Activated CD4-positive, CD25-positive, alpha-beta regulatory T cell (primary cell): Measurements from ENCODE around the gene ZDHHC7.
A peak's percentile ranks its signal among the peaks of the same experiment; 100 is the strongest.
"Not testable (repeated sequence)": the region's sequence is repeated elsewhere in the genome, so short reads cannot be mapped to it uniquely, and the experiment has no call there.

Source experiments
- DNase-seq, 4 experiments: peaks; one replicate each; lab custom pipeline; 2025; lab: John Stamatoyannopoulos, UW

ZDHHC7 gene

DNA sequence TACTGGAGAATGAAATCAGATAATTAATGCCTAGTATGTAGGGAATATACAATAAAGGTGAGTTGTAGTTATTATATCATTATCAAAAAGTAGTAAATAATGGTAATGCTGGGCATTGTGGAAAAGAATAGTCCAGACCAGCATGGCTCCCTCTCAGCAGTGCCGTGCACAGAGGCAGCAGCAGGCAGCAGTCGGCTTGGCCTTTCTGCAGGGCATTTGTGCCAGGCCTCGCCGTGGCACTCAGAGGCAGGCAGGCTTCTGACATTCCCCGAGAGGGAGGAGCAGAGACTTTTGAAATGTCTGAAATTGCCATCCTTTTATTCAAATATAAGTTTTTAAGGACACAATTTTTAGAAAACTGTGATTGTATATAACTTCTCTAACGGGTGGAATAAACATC, 31.3 kb upstream of the ZDHHC7 start:
- no peak for DNase-seq

DNA sequence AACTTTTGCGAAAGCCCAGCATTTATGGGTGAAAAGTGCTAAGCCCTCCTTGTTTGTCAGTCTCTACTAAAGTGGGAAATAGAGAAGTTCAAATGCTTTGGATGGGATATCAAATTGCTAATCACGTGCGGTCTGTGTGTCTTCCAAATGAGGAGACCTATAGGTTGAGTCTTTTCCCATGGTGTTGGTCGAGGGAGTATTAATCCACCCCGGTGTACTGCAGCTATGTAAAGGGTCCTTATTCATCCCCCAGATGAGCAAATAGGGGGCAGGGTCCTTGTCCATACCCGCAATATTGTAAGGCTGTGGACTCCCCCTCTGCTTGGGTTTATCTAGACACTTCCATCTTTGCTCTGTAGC, 30.8 kb upstream of the ZDHHC7 start:
- DNase-seq = no peak

DNA sequence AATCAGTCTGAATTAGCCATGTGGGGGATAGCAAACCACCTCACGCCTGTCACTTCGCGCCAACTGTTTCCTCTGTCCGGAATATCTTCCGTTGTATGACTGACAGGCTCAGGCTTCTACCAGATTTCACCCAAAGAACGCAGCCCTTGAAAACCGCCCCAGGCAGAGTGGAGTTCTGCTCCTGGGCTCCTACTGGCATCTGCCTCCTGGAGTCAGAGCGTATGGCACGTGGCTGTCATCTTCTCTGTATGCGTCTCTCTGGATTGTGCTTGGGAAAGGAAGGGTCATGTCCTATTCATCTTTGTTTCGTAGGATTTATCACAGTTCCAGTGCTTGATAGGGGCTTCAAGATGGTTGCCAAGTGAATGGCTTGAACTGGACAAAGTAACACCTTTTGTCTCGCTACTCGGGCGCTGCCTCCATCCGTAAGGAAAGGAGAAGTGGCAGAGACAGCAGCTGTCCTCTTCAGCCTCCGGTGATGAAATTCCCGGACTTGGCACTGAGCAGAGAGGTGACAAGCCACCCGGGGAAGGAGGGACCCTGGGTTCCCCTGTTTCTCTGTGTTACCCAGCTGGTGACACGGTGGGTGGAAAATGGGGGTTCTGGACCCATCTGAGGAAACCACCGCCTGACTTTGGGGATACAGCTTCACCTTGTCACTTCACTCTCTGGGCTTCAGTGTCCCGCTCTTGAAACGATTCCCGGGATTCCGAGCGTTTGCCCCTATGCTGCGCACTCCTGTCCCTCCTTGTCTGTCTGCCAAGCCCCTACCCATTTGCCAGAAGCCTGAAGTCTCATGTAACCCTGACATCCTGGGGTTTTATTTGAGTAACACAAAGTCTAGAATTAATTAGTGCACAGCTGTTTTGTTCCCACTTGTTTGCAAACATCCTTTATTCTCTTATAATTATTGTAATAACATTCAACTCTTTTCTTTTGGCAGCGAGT, 30.2 kb upstream of the ZDHHC7 start:
- no peak for DNase-seq

DNA sequence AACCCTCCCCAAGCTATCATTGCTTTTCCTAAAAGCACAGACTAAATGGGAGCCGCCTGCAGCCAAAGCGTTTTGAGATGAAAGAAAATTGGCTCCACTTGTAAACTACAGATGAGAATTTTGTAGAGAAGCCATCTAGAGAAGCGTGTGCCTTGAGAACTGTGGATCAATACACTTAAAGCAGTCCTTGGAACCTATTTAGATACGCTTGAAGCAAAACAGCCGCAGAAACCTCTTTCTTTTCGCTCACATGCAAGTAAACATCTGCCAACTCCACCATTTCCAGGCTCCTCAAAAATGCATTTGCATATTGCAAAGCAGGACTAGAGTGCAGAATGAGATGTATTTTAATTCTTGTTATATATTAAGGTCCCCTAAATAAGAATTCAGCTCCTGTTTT, 29.4 kb upstream of the ZDHHC7 start:
- no peak for DNase-seq

DNA sequence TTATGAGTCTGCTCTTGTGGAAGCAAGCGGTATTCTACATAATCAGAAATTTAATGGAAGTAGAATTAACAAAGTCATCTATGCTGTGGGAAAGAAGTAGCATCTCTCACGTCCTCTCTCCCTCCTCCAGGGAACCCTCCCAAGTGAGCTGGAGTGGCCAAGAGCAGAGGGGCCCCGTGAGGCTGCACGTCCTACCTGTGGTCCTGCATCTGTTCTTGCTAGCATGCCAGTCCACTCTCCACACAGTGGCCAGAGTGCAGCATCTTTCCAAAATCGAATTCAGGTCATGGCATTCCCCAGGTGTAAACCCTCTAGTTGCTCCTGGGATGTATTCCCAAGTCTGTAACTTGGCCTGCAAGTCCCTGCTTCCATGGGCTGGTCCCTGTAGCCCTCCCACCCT, 26.4 kb upstream of the ZDHHC7 start:
- DNase-seq = no peak

DNA sequence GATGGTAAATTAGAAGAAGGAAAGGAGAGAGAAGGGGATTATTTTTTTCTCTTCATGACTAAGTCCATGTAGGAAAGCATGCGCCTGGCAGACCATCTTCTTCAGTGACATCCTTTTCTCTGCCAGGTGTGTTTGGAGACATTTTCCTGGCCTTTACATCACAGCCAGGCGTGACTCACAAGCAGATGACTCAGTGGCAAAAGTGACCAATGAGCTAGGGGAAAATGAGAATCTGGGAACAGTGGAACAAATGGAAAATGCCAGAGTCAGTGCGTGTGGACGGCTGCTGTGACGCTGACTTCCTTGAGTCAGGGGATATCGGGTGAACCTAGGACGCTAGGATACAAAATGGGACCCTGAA, 25.7 kb upstream of the ZDHHC7 start:
- DNase-seq = no peak

DNA sequence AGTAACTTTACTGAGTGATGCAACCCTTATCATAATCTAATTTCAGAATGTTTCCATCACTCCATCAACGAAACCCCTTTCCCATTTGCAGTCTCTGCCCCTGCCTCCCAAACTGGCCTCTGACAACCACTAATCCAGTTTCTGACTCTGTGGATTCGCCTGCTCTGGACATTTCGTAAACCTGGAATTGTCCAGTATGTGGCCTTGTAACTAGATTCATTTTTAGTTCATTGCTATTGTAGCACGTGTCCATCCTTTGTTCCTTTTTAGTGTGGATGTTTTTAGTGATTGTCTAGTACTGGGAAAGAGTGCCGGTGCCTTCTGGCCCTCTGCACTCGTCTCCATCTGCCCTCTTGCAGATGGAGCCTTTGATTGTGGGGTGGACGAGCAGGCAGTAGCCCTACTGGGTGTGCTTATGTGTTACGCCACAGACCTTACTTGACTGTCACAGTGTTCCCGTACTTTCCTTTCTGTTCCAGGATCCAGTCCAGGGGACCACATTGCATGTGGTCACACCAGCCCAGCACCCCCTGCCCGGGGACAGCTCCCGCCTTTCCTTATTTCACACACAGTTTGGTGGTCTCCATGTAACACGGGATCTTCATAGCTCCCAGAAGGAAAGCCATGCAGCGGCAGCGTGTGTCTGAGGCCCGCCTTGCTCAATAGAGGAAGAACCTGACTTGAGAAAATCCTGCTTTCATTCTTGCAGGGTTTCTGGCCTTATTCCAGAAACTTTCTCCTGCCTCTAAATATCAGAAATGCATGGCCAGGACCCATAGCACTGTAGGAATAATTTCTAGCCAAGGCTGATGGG, 25.1 kb upstream of the ZDHHC7 start:
- no peak for DNase-seq

DNA sequence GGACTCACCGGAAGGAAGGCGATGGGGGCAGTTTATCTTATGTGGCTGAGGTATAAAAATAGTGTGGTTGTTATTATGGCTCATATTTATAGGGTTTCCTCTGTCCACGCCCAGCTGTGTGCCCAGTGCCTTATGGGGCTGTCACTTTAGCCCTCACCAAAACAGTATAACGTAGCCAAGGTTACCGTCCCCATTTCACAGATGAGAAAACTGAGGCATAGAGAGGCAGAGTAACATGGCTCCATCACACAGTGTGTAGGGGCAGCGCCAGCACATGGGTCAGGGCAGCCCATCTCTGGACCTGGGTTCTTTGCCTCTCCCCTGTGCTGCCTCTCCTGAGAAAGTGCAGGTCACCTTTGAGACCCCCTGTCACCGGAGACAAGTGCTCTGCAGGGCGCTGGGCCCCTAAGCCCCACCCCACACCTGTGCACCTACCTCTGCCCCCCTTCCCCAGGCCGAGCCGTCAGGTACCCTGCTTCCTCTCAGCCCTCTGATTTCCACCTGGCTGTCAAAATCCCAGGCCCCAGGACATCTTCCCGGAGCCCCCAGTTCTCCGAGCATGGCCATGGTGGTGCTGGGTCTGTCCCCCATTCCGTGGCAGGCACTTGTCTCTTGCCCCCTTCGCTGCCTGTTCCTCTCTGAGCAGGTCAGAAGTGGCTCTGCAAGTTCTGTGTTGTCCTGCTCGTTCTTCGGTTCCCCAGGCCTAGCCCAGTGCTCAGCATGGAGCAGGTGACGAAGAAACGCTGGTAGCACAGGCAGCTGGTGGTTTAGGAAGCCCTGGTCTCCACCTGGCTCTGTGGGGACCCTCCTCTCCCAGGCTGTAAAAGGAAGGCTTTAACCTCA, 23.5 kb upstream of the ZDHHC7 start:
- no peak for DNase-seq

DNA sequence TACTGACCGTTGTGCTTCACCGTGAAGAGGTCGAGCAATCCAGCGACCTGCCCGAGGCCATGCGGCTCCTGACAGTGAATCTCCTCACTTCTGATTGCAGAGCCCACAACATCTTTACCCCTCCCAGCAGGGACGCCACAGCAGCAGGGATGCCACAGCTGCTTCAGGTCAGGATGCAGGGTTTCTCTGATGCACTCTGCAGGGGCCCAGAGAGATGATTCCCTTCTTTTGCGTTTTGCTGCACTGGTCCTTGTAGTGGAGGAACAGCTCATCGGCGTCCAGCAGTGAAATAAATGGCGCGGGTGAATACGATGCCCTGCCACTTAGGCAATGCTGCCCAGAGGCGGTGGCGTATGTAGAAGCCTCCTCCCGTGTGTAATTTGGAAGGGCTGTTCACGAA, 21.8 kb upstream of the ZDHHC7 start:
- no peak for DNase-seq

DNA sequence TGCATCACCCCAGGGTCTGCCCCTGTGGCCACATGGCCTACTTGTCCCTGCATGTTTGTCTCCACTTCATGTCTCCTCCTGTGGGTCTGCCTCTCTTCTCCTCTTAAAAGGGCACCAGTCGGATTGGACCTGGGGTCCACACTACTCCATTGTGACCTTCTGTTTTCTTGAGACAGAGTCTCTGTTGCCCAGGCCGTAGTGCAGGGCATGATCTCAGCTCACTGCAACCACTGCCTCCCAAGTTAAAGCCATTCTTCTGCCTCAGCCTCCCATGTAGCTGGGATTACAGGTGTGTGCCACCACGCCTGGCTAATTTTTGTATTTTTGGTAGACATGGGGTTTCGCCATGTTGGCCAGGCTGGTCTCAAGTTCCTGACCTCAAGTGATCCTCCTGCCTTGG, 20.9 kb upstream of the ZDHHC7 start:
- not testable (repeated sequence) for DNase-seq

DNA sequence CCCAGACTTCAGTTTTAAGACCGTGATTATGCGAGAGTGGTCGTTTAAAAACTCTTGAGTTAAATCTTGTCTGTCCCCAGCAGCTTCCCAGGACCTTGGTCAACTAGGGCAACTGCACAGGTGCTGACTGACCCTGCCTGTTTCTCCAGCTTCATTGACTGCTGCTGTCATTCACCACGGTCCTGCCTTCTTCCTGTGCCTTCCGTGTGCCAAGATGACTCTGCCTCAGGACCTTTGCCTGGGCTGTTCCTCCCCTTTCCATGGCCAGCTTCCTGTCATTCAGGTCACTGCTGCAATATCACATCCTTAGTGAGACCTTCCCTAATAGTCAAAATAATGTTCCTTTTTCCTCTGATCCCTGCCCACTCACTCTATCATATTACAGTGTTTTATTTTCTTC, 20.1 kb upstream of the ZDHHC7 start:
- DNase-seq = no peak

DNA sequence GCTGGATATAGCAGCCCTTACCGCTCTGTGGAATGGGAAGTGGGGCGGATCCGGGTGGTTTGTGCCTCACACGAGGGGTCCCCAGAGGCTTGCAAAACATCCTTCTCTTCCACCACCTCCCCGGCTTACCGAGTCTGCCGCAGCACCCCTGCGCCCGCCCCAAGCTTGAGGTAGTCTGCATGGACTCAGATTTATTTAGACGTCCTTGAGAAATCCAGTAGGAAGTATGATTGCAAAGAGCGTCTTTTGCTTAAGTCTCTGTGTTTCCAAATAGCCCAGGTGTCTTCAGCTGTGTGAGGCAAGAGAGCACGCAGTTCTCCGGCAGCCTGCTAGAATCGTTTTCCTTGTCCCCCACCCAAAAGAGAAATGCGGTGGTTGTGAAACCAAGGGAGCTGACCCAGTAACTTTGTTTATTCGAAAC, 18.7 kb upstream of the ZDHHC7 start:
- DNase-seq = no peak

DNA sequence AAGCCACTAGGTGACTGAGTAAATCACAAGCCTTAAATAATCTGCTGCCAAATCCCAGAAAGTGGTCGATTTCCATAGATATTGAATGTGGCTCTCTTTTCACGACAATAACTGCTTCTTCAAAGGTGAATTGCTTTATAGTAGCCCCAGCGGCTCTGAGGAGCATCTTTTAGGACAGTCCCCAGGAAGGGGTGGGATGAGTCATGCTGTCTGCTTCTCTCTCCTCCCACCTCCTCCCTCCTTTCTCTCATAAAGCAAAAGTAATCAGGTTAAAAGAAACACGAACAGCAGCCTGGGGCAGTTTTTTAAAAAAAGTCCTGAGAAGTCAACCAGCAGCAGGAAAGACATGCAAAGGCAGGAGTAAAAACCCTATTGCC, 18.1 kb upstream of the ZDHHC7 start:
- peak in 2 of 4 experiments; percentile 20 to 24 for DNase-seq

DNA sequence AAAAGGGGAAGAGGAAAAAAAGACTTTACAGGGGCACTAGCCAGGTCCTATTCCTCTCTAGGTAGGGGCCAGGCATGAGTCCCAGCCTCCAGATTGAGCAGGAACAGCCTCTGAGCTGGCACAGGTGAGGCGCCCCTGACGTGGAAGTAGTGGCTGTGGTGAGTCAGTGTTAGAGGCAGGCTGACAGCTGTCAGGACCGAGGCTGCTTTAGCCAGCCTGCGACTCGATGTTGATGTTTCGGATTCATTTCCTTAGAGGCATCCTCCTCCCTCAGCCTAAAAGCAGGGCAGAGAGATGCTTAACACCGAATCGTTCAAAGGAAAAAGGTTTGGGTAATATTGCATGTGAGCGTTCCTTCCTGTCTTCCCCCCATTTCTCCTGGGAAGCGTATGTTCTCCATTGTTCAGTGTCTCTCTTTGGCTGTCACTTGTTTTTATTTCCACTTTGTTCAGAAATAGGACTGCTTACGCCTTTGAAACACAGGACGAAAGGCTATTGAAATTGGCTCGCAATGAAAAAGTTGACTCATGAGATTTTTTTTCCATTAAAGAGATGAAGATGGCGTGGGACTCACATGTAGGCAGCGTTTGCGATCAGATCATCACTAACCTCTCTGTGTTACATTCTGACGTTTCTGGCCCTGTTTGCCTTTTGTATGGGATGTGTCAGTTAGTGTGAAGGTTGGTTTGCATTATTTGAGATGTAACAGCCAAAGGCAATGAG, 17.5 kb upstream of the ZDHHC7 start:
- DNase-seq = peak; percentile 24 to 63 (median 36)

DNA sequence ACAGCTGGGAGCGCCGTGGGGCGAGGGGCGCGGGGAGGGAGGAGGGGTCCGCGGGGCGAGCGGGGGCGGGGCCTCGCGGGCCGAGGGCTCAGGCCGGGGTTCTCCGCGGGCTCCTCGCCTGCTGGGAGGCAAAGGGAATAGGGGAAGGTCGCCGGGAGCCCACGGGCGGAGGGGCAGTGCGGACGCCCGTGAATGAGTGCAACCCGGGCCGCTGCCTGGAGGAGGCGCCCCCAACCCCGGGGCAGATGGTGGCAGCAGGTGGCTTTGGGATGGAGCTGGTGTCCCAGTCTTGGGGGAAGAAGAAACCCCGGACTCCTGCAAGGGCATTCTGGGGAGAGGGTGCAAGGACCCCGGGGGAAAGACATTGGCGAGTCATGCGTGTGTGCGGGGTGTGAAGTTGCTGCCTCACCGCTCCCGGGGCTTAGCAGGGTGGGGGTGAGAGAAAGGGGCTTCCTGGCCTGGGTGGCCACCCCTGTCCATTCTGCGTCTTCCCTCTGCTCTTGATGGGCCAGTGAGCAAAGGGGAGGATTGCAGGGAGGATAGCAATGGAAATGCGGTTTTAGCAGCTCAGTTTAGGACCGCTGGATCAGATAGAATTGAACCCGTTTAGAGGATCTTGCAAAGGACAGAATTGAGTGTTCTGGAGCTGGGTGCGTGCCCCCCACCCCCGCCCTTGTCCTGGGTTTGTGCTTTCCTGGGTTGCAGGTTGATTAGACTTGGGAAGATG, 16.8 kb upstream of the ZDHHC7 start:
- DNase-seq = peak in 1 of 4 experiments; percentile 31

DNA sequence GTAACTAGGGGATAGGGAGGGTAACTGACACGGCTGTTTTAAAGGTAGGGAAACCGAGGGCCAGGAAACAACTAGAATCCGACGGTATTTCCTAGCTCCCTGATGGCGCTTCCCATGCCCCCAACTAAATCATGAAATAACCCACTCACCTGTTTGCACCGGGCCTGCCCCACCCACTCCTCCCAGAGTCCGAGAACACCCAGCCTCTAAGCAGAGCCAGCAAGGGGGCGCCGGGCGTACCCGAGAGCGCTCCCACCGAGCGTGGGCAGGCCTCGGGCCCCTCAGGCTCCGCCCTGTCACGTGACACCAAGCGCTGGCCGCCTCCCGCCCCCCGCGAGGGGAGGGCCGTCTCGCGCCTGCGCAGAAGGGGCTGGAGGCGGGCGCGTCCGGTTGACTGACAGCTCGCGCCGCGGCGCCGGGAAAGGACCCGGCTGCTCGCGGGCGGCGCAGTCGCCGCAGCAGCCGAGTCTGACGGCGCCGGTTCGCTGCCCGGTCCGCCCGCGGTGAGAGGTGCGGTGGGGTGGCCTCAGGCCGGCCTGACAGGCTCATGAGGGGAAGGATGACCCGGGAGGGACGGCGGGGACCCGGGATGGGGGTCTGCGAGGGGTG, 16.1 kb upstream of the ZDHHC7 start, which contains the start of gene KIAA0513:
TSS of gene KIAA0513 (plus strand) at position 447 of the 609 bp plus-strand sequence. CDS start 39,277 bp downstream, outside the sequence.
- DNase-seq = peak; percentile 86 to 96 (median 92)

DNA sequence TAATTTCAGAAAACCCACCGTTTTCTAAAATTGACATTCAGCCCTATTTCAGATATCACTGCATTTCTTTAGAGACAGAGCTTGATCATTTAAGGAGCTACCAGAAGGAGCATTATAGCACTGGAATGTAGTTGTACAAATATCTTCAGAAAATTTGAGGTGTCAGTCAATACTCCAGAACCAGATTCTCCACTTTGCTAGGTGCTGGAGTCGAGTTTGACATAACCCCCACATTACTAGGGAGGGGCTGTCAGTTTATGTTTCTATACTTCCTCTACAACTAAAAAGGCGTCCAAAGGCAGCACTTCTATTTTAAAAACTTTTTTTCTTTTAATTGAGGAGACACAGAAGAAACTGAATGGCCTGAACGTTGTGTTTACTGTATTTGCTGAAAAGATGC, 15.4 kb upstream of the ZDHHC7 start:
- DNase-seq = no peak

DNA sequence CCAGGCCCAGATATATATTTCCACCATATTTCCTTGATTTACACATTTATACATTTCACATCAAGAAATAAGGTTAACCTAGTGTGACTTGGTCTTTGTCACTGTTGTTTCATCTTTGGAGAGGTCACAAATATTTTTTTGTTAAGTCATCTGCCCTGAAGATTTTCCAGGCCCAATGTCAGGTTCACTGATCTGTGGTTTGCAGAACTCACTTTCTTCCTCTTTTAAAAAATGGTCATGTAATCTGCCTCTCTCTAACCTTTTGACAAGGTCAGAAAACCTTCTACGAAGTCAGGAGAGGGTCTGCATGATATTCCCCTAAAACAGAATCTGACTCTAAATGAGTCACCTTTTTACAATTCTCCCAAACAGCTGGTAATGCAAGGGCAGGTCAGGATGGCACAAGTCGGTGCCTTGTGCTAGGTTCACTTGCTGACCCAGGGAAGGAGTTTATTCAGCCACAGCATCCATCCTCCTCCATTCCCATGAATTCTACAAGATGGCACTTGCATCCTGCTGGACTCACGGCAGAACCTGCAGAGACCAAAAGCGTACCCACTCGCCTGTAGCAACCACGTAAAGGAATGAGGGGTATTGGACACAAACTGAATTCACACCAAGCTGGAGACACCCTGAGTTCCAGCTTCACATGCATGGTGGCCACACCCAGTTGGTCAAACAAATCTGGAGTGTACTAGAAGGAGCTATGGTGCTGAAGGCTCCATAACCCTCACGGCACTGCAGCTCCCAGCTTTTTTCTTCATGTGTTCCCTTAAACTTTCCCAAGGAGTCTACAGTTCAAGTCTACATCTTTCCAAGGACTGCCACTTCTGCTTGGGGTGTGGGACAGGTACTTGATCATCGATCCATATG, 14.7 kb upstream of the ZDHHC7 start:
- no peak for DNase-seq

DNA sequence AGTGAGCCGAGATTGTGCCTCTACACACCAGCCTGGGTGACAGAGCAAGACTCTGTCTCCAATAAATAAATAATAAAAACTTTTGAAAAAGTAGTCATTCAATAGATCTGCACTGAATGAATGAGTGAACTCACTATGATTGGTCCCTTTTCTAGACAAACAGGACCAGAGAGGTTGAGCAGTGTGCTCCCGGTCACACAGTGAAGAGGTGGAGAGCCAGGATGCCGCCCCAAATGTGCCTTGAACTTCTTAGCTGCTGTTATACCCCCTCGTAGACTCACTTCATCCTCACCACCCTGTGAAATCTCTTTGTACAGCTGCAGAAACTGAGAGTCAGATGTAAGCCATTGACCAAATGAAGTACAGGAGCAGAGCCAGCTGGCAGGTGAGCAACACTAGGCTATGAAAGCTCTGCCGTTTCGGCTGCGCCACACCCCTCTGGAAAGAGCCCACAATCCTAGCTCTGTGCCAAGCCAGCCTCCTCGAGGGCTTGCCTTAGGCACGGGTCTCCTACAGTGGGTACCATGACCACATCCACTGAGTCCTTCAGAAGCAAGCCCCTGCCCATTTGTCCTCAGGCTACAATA, 8.4 kb upstream of the ZDHHC7 start:
- no peak for DNase-seq
